OCI-LY3 (cell line): Measurements from ENCODE around the gene VKORC1.
A peak's percentile ranks its signal among the peaks of the same experiment; 100 is the strongest.
"Not testable (repeated sequence)": the region's sequence is repeated elsewhere in the genome, so short reads cannot be mapped to it uniquely, and the experiment has no call there.

Source experiments
- H2AFZ ChIP-seq: fragments of 200-600, 300-600 bp; shearing (Covaris generic); 2 replicates; pipeline ENCODE4 v1.6.0; 2014; ENCODE audit warnings: antibody characterized with exemption, low read depth, low read length
- H3K27ac ChIP-seq: fragments of 200-600, 300-600 bp; sonication (generic); 2 replicates; pipeline ENCODE4 v1.5.1; 2014; ENCODE audit warnings: mild to moderate bottlenecking, low read length, moderate library complexity, mixed read lengths
- H3K27me3 ChIP-seq: fragments of 200-600, 300-600 bp; sonication (generic); 2 replicates; pipeline ENCODE4 v1.6.1; 2014; ENCODE audit warnings: low read depth, low read length, mixed read lengths
- H3K36me3 ChIP-seq: fragments of 200-600, 300-600 bp; sonication (generic); replicated peaks from 2 replicates; pipeline ENCODE3; 2014; ENCODE audit warnings: low read depth, low read length, mixed read lengths
- H3K4me1 ChIP-seq: fragments of 300-600, 200-600 bp; sonication (generic); 2 replicates; pipeline ENCODE4 v1.6.1; 2014; ENCODE audit warnings: low read length, mixed read lengths
- H3K4me2 ChIP-seq: fragments of 200-600, 300-600 bp; sonication (generic); 2 replicates; pipeline ENCODE4 v1.6.1; 2014; ENCODE audit warnings: low read length, mixed read lengths
- H3K4me3 ChIP-seq: fragments of 300-600, 200-600 bp; sonication (generic); 2 replicates; pipeline ENCODE4 v1.5.1; 2014; ENCODE audit warnings: antibody characterized with exemption, mild to moderate bottlenecking, low read length, moderate library complexity
- H3K79me2 ChIP-seq: fragments of 300-600, 200-600 bp; shearing (Covaris generic); 2 replicates; pipeline ENCODE4 v1.6.1; 2014; ENCODE audit warnings: mild to moderate bottlenecking, low read length, mixed read lengths
- H3K9ac ChIP-seq: fragments of 300-600, 200-600 bp; shearing (Covaris generic); 2 replicates; pipeline ENCODE4 v1.6.0; 2014; ENCODE audit warnings: mild to moderate bottlenecking, low read length, moderate library complexity
- H3K9me3 ChIP-seq: fragments of 200-600, 300-600 bp; shearing (Covaris generic); 2 replicates; pipeline ENCODE4 v1.6.1; 2014; ENCODE audit warnings: low read length, mixed read lengths; ENCODE audit not compliant: insufficient read depth
- H4K20me1 ChIP-seq: fragments of 200-600, 300-600 bp; sonication (generic); 2 replicates; pipeline ENCODE4 v1.6.1; 2016; ENCODE audit warnings: low read length, mixed read lengths; ENCODE audit not compliant: insufficient read depth
- EZH2phosphoT487 ChIP-seq: fragments of 200-600 bp; shearing (Covaris generic); IDR thresholded peaks from 2 replicates; pipeline ENCODE4 v1.6.1; 2018; ENCODE audit warnings: antibody characterized with exemption, mixed run types, low read depth
- TF ChIP-seq, protein P1 (sequence below): fragments of 200-600, 300-600 bp; sonication (generic); IDR thresholded peaks from 2 replicates; pipeline ENCODE4 v1.5.1; 2014; ENCODE audit warnings: antibody characterized with exemption, low read length, low read depth

VKORC1 gene

DNA sequence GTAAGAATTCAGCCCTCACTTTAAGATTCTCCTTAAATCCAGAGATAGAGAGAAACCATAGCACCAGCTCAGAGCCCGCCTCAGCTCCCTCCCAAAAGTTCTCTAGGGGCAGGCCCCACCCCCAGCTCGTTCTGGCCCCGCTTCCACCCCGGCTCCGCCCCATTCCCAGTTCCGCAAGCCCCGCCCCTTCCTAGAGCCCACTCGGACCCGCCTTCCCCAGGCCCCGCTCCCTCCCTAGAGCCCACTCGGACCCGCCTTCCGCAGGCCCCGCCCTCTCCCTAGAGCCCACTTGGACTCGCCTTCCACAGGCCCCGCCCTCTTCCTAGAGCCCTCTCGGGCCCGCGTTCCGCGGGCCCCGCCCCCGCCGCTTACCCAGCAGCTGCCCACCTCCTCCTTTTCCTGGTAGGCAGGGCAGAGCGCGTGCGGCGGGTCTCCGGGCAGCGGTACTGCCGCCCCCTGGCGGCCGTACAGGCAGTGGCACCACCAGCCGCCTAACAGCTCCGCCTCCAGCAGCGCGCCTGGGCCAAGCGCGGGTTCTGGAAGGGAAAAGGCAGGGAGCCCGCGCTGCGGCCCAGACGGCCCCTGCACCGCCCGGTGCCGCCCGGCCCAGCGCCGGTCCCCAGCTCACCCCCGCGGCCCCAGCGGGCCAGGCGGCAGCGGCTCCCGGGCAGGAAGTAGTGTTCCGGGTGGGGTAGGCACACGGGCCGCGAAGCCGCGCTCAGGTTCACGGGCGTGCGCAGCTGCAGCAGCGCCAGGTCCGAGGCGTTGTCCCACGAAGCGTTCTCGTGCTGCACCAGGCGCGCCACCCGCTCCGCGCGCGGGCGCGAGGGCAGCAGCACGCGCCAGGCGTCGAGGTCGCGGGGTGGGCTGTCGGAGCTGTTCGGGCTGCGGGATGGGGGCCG is 47.8 kb upstream of the VKORC1 start:
- H3K4me2 ChIP-seq, result peak overlapping the region; percentile 87
- no peaks in the 10 kb centered on the region for H3K36me3 ChIP-seq
- H3K27ac ChIP-seq, result peak overlapping the region; percentile 40
- no peaks in the 10 kb centered on the region for H3K79me2 ChIP-seq
- TF ChIP-seq, protein P1, sequence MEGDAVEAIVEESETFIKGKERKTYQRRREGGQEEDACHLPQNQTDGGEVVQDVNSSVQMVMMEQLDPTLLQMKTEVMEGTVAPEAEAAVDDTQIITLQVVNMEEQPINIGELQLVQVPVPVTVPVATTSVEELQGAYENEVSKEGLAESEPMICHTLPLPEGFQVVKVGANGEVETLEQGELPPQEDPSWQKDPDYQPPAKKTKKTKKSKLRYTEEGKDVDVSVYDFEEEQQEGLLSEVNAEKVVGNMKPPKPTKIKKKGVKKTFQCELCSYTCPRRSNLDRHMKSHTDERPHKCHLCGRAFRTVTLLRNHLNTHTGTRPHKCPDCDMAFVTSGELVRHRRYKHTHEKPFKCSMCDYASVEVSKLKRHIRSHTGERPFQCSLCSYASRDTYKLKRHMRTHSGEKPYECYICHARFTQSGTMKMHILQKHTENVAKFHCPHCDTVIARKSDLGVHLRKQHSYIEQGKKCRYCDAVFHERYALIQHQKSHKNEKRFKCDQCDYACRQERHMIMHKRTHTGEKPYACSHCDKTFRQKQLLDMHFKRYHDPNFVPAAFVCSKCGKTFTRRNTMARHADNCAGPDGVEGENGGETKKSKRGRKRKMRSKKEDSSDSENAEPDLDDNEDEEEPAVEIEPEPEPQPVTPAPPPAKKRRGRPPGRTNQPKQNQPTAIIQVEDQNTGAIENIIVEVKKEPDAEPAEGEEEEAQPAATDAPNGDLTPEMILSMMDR, result peak; percentile 80
- no peak for TF ChIP-seq EZH2phosphoT487
- H3K9ac ChIP-seq, result peak overlapping the region; percentile 63
- H3K4me1 ChIP-seq, result peaks cover 12% of the 10 kb centered on the region
- peak overlapping the region; percentile 73 for H2AFZ ChIP-seq
- H3K4me3 ChIP-seq, result peak overlapping the region; percentile 78
- H3K9me3 ChIP-seq, result no peaks in the 10 kb centered on the region
- peaks cover 7% of the 10 kb centered on the region for H3K27me3 ChIP-seq
- H4K20me1 ChIP-seq, result no peaks in the 10 kb centered on the region

DNA sequence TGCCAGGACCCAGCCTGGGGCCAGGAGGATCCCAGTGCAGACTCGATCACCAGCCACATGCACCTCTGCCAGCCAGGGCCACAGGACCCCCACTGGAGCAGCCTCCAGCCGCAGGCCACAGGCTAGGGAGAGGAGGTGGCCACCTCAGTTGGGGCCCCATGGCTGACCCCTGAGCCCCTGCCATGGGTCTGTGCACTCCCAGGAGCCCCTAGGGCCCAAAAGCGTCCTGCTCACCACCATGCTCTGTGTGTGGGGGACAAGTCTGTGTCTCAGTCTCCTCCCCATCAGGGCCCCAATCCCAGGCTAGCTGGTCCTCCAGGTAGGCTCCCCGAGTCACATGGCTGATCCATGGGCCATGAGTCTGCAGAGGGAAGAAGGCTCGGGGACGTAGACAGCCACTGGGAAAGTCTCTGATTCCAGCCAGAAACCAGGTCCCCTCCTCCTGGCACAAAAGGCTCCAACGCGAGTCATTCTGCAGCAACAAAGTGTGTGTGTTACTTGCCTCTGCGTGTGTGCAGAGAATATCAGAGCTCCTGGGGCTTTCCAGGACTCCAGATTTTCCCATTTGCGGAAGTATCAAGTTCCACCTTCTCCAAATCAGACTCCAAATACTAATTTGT is 47.0 kb upstream of the VKORC1 start:
- H3K27me3 ChIP-seq, result peaks cover 7% of the 10 kb centered on the region
- peaks cover 12% of the 10 kb centered on the region for H3K4me1 ChIP-seq
- peak overlapping the region; percentile 69 for H3K4me3 ChIP-seq
- no peaks in the 10 kb centered on the region for H3K9me3 ChIP-seq
- peak overlapping the region; percentile 79 for H3K4me2 ChIP-seq
- H3K9ac ChIP-seq, result peak overlapping the region; percentile 63
- TF ChIP-seq, protein P1, result no peak
- no peak for TF ChIP-seq EZH2phosphoT487
- no peaks in the 10 kb centered on the region for H3K36me3 ChIP-seq
- H3K79me2 ChIP-seq, result no peaks in the 10 kb centered on the region
- no peaks in the 10 kb centered on the region for H4K20me1 ChIP-seq
- H3K27ac ChIP-seq, result peak overlapping the region; percentile 40
- peak overlapping the region; percentile 73; the same call in 1 of the 2 replicates for H2AFZ ChIP-seq

DNA sequence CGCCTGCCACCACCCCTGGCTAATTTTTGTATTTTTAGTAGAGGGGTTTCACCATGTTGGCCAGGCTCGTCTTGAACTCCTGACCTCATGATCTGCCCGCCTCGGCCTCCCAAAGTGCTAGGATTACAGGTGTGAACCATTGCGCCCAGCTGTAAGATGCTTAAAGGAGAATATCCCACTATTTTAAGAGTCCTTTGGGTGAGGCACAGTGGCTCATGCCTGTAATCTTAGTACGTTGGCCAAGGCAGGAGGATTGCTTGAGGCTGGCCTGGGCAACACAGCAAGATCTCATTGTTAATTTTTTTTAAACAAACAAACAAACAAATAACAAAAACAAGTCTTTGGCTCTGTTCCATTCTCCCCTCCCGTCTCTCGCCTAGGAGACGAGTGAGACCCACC is 46.5 kb upstream of the VKORC1 start:
- peaks cover 12% of the 10 kb centered on the region for H3K4me1 ChIP-seq
- not testable (repeated sequence) for H3K9ac ChIP-seq, H3K79me2 ChIP-seq, H3K27me3 ChIP-seq, H3K27ac ChIP-seq, H4K20me1 ChIP-seq, H3K36me3 ChIP-seq, H2AFZ ChIP-seq, H3K4me3 ChIP-seq, H3K9me3 ChIP-seq, H3K4me2 ChIP-seq

DNA sequence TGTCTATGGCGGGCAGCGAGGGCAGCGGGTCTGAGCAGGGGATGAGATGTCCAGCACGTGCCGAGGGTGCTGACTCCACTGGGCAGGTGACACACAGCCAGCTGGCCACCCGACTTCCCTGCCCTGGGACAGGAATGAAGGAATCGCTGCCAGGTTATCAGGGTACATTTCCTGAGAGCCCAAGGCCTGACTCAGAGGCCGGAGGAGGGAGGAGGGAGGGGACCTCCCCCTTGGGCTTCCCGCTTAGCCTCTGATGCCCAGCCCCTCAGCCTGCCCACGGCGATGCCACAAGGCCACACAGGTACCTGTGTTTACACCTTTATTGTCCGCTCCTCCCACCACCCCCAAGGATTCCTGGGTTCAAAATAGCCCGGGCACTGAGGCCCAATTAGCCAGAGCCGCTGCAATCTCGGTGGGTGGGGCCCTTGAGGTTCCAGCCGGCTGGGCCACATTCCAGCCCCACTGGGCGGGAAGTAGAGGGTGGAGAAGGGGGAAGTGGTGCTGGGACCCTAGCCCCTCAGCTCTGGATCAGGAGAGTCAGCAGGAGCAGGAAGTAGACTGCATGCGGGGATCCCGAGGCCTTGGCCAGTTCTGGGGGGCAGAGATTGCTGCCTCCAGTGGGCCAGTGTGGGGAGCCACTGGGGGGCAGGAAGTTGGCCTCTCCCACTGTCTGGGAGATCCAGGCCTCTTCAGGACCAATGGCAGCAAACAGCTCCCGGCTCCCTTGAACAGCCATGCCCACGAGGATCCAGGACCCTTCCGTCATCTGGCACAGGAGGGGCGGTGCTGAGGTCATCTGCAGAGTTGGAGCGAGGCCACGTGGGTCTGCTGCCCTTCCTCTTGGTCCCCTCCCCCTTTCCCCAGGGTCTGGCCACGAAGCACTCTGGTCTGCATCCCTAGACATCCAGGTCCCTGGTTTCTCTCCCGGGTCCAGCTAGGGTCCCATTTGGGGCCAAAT is 44.3 kb upstream of the VKORC1 start:
- Histone ChIP-seq H3K79me2 (no peaks in the 10 kb centered on the region), H2AFZ (no peak overlapping the region), H3K27ac (no peak overlapping the region), H4K20me1 (no peaks in the 10 kb centered on the region), H3K27me3 (no peaks in the 10 kb centered on the region), H3K36me3 (no peaks in the 10 kb centered on the region), H3K4me2 (no peak overlapping the region), H3K9me3 (no peaks in the 10 kb centered on the region), H3K4me1 (peaks cover 12% of the 10 kb centered on the region), H3K4me3 (no peak overlapping the region), H3K9ac (no peak overlapping the region)
- TF ChIP-seq, protein P1, result no peak
- no peak for TF ChIP-seq EZH2phosphoT487

DNA sequence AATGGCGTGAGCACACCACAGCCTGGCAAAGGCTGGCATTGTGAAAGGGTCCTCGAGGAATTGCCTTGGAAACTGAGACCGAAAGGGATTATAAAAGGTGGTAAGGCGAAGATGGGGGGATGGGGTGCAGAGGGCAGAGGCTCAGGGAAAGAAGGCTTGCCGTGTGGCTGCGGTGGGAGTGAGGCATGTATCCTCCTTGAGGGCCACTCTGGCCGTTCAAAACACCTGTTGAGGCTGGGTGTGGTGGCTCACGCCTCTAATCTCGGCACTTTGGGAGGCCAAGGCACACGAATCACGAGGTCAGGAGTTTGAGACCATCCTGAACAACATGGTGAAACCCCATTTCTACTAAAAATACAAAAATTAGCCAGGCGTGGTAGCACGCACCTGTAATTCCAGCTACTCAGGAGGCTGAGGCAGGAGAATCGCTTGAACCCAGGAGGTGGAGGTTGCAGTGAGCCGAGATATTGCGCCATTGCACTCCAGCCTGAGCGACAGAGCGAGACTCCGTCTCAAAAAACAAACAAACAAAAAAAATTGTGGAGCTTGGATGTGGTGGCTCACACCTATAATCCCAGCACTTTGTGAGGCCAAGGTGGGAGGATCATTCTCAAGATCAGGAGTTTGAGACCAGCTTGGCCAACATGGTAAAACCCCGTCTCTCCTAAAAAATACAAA is 42.4 kb upstream of the VKORC1 start:
- H3K36me3 ChIP-seq, H2AFZ ChIP-seq, H3K27ac ChIP-seq, H3K4me2 ChIP-seq, H3K4me3 ChIP-seq, H3K9me3 ChIP-seq, H3K27me3 ChIP-seq, H3K4me1 ChIP-seq, H3K79me2 ChIP-seq, H3K9ac ChIP-seq, H4K20me1 ChIP-seq: not testable (repeated sequence)
